CD14-positive monocyte (primary cell): Measurements from ENCODE around the gene FBH1. TPM values are rescaled to one million over a fixed set of nuclear protein-coding genes. Genes with fewer than 3 reads are reported as not detected.

Experiments
- DNase-seq, 3 donors: peaks; one replicate each; pipeline ENCODE4 v3.0.0-alpha.2; 2011 to 2022
- H2AFZ ChIP-seq: 2 replicates; pipeline ENCODE4 v1.6.0; 2012; ENCODE audit warnings: mild to moderate bottlenecking, low read depth, low read length, inconsistent platforms; ENCODE audit not compliant: insufficient read depth, poor library complexity, severe bottlenecking
- H3K27ac ChIP-seq, 2 donors: 1 replicate in 1 of 2; 2 replicates in 1 of 2; pipeline ENCODE4 v1.5.1; 2012 to 2013; ENCODE audit warnings: low read length in 2 of 2, control low read depth in 1 of 2, inconsistent platforms in 1 of 2, low read depth in 1 of 2, mild to moderate bottlenecking in 1 of 2
- H3K27me3 ChIP-seq, 2 donors: one replicate each; pipeline versions ENCODE4 v1.6.0 to v1.6.1; 2011 to 2013; ENCODE audit warnings: low read length in 2 of 2; ENCODE audit not compliant: control insufficient read depth in 2 of 2, insufficient read depth in 2 of 2
- H3K36me3 ChIP-seq, 2 donors: replicated peaks in 1 of 2; 1 replicate in 1 of 2; 2 replicates in 1 of 2; pipeline versions ENCODE4 v1.5.1 to v1.6.1; 2012 to 2013; ENCODE audit warnings: low read length in 2 of 2, control low read depth in 1 of 2, inconsistent platforms in 1 of 2, mild to moderate bottlenecking in 1 of 2; ENCODE audit not compliant: insufficient read depth in 2 of 2, control insufficient read depth in 1 of 2
- H3K4me1 ChIP-seq, 2 donors: 1 replicate in 1 of 2; 2 replicates in 1 of 2; pipeline versions ENCODE4 v1.5.1 to v1.6.1; 2012 to 2013; ENCODE audit warnings: low read length in 2 of 2, control low read depth in 1 of 2, inconsistent platforms in 1 of 2, mild to moderate bottlenecking in 1 of 2, moderate library complexity in 1 of 2; ENCODE audit not compliant: insufficient read depth in 2 of 2, control insufficient read depth in 1 of 2
- H3K4me2 ChIP-seq: replicated peaks from 2 replicates; pipeline ENCODE3; 2012; ENCODE audit warnings: low read length, moderate library complexity, mild to moderate bottlenecking; ENCODE audit not compliant: poor library complexity, severe bottlenecking; ENCODE audit errors: extremely low read depth
- H3K4me3 ChIP-seq, 3 experiments: fragments of 200-600 bp in 1 of 3; sonication (generic) in 1 of 3; replicated peaks in 1 of 3; 1 replicate in 2 of 3; 2 replicates in 1 of 3; pipeline ENCODE4 v1.5.1; 2011 to 2013; ENCODE audit warnings: low read length in 3 of 3, mild to moderate bottlenecking in 3 of 3, control low read depth in 2 of 3, low read depth in 2 of 3, inconsistent platforms in 1 of 3, moderate library complexity in 1 of 3
- H3K79me2 ChIP-seq: 2 replicates; pipeline ENCODE4 v1.6.0; 2012; ENCODE audit warnings: mild to moderate bottlenecking, control low read depth, inconsistent platforms, low read length, moderate library complexity; ENCODE audit not compliant: insufficient read depth
- H3K9ac ChIP-seq: 2 replicates; pipeline ENCODE4 v1.6.0; 2017; ENCODE audit warnings: low read length, mild to moderate bottlenecking; ENCODE audit not compliant: insufficient read depth, poor library complexity, severe bottlenecking
- H3K9me3 ChIP-seq, 2 donors: replicated peaks in 1 of 2; 1 replicate in 1 of 2; 2 replicates in 1 of 2; pipeline versions ENCODE4 v1.5.1 to v1.6.1; 2012 to 2013; ENCODE audit warnings: low read length in 2 of 2, control low read depth in 1 of 2; ENCODE audit not compliant: control insufficient read depth in 1 of 2, insufficient read depth in 1 of 2
- H4K20me1 ChIP-seq: 2 replicates; pipeline ENCODE4 v1.6.0; 2012; ENCODE audit warnings: mild to moderate bottlenecking, low read length, control low read depth, moderate library complexity; ENCODE audit not compliant: insufficient read depth
- H3K27ac Mint-ChIP-seq, 7 donors: one replicate each; pipeline ENCODE4 v1.8.0; 2020; ENCODE audit warnings: mild to moderate bottlenecking in 7 of 7, mixed read lengths in 7 of 7, moderate library complexity in 6 of 7, inconsistent platforms in 2 of 7
- H3K27me3 Mint-ChIP-seq, 3 donors: one replicate each; pipeline ENCODE4 v1.8.0; 2021 to 2022; ENCODE audit warnings: low read depth in 3 of 3, mild to moderate bottlenecking in 3 of 3, mixed read lengths in 3 of 3, moderate library complexity in 3 of 3, inconsistent platforms in 1 of 3
- H3K36me3 Mint-ChIP-seq, 2 donors: one replicate each; pipeline ENCODE4 v1.8.0; 2020; ENCODE audit warnings: mixed read lengths in 2 of 2, inconsistent platforms in 1 of 2, mild to moderate bottlenecking in 1 of 2
- H3K4me1 Mint-ChIP-seq: one replicate; pipeline ENCODE4 v1.8.0; 2020; ENCODE audit warnings: mild to moderate bottlenecking, mixed read lengths
- H3K4me3 Mint-ChIP-seq, 2 donors: one replicate each; pipeline ENCODE4 v1.8.0; 2020; ENCODE audit warnings: mild to moderate bottlenecking in 2 of 2, mixed read lengths in 2 of 2, moderate library complexity in 1 of 2
- H3K9me3 Mint-ChIP-seq, 7 donors: one replicate each; pipeline ENCODE4 v1.8.0; 2020 to 2022; ENCODE audit warnings: mixed read lengths in 7 of 7, mild to moderate bottlenecking in 6 of 7, moderate library complexity in 6 of 7, inconsistent platforms in 2 of 7
- CTCF ChIP-seq: fragments of 200-600 bp; IDR thresholded peaks from one replicate; pipeline ENCODE4 v1.8.0; 2022; ENCODE audit warnings: antibody characterized with exemption, mild to moderate bottlenecking
- WGBS: methylation state at CpG from one replicate; pipeline ENCODE4 v1.1.5; 2013; ENCODE audit warnings: missing lambda C conversion rate; ENCODE audit not compliant: insufficient coverage; 5-methylcytosine and 5-hydroxymethylcytosine counted together
- intact Hi-C, 2 donors: fragments of 100-400 bp; cut with micrococcal nuclease; formaldehyde crosslinking; loops; one replicate each; pipeline versions ENCODE4 v1.15.0 to v1.15.1; 2023
- polyA plus RNA-seq, 3 donors: library from polyadenylated mRNA; depleted of rRNA in 1 of 3; unstranded in 2 of 3; stranded (reverse) in 1 of 3; fragments of 300-500 nt in 2 of 3; fragments of >200 nt in 1 of 3; fragmentation: Illumina TruSeq in 2 of 3; gene quantifications; 1 replicate in 2 of 3; 2 replicates in 1 of 3; pipeline ENCODE4 v1.2.3, GENCODE V29; 2012 to 2021

The FBH1 gene
- polyA plus RNA-seq, 3 donors = 33.9 to 73.3 (median 48.3) TPM

GRCh38 chr10:5946786-5947185 is 56.7 kb downstream of the FBH1 start:
- no peaks in the 10 kb centered on the region for H3K9me3 ChIP-seq
- intact Hi-C loops = no loop called here
- peaks cover 83% of the 10 kb centered on the region for H3K4me1 Mint-ChIP-seq
- WGBS = 95% methylated on average over 5 of the region's 8 CpGs
- H3K9ac ChIP-seq = no peak overlapping the region
- H3K79me2 ChIP-seq = peaks cover 14% of the 10 kb centered on the region
- no peaks in the 10 kb centered on the region for H3K27me3 ChIP-seq
- peaks cover 79 to 83% of the 10 kb centered on the region in 2 donors for H3K4me1 ChIP-seq
- H3K27me3 Mint-ChIP-seq = peaks cover 0 to 2% (median 1%) of the 10 kb centered on the region in 3 donors
- no peaks in the 10 kb centered on the region for H4K20me1 ChIP-seq
- H2AFZ ChIP-seq = no peak overlapping the region
- peaks cover 0 to 2% of the 10 kb centered on the region in 2 donors for H3K36me3 ChIP-seq
- peaks cover under 1 to 2% of the 10 kb centered on the region in 2 donors for H3K36me3 Mint-ChIP-seq
- H3K27ac Mint-ChIP-seq = peak overlapping the region in 5 of 7 donors; percentile 18 to 87 (median 76)
- H3K4me2 ChIP-seq = no peak overlapping the region
- TF ChIP-seq CTCF = no peak
- no peak for DNase-seq
- H3K9me3 Mint-ChIP-seq = no peaks in the 10 kb centered on the region
- H3K4me3 ChIP-seq = no peak overlapping the region
- H3K27ac ChIP-seq = no peak overlapping the region
- no peak overlapping the region for H3K4me3 Mint-ChIP-seq

GRCh38 chr10:5947471-5948207 is 57.6 kb downstream of the FBH1 start:
- no peak overlapping the region for H2AFZ ChIP-seq
- H3K27ac ChIP-seq = no peak overlapping the region
- over 99% methylated on average over 14 of the region's 17 CpGs for WGBS
- Mint-ChIP-seq H3K36me3 (peaks cover 6% of the 10 kb centered on the region in 2 donors), H3K27ac (no peak overlapping the region), H3K9me3 (no peaks in the 10 kb centered on the region), H3K27me3 (peaks cover 0 to 2% (median 1%) of the 10 kb centered on the region in 3 donors), H3K4me3 (no peak overlapping the region), H3K4me1 (peaks cover 76% of the 10 kb centered on the region)
- no peaks in the 10 kb centered on the region for H3K9me3 ChIP-seq
- H3K79me2 ChIP-seq = peaks cover 14% of the 10 kb centered on the region
- H3K4me1 ChIP-seq = peaks cover 71 to 75% of the 10 kb centered on the region in 2 donors
- no peak for DNase-seq
- intact Hi-C loops = no loop called here
- no peak for TF ChIP-seq CTCF
- H3K27me3 ChIP-seq = no peaks in the 10 kb centered on the region
- no peak overlapping the region for H3K9ac ChIP-seq
- no peak overlapping the region for H3K4me3 ChIP-seq
- H4K20me1 ChIP-seq = no peaks in the 10 kb centered on the region
- H3K36me3 ChIP-seq = peaks cover under 1 to 10% of the 10 kb centered on the region in 2 donors
- H3K4me2 ChIP-seq = no peak overlapping the region
